GM23338 (cell line): ENCODE results near the gene TRIM56. TPM values are rescaled to one million over a fixed set of nuclear protein-coding genes. Genes with fewer than 3 reads are reported as not detected.
"Not testable (repeated sequence)": the region's sequence is repeated elsewhere in the genome, so short reads cannot be mapped to it uniquely, and the experiment has no call there.

Source experiments
- ATAC-seq: fragments of 200-7000 bp; cut with Tn5 transposase; 3 replicates; pipeline ENCODE4 v1.9.1; 2020
- DNase-seq: peaks from one replicate; pipeline ENCODE4 v3.0.0-alpha.2; 2015; ENCODE audit warnings: low spot score
- H2AFZ ChIP-seq: fragments of 200-600 bp; sonication (generic); 2 replicates; pipeline ENCODE4 v1.8.0; 2016; ENCODE audit warnings: antibody characterized with exemption, mild to moderate bottlenecking, moderate library complexity
- H3F3A ChIP-seq: fragments of 200-600 bp; sonication (generic); replicated peaks from 2 replicates; pipeline ENCODE4 v1.8.0; 2017; ENCODE audit warnings: antibody characterized with exemption, mixed run types, low read depth
- H3K27ac ChIP-seq: fragments of 200-600 bp; sonication (generic); 2 replicates; pipeline ENCODE4 v1.6.1; 2016; ENCODE audit warnings: low read depth
- H3K27me3 ChIP-seq: fragments of 200-600 bp; sonication (generic); 2 replicates; pipeline ENCODE4 v1.8.0; 2016; ENCODE audit warnings: mild to moderate bottlenecking, mixed run types, moderate library complexity; ENCODE audit not compliant: insufficient read depth
- H3K36me3 ChIP-seq: fragments of 200-600 bp; sonication (generic); 2 replicates; pipeline ENCODE4 v1.8.0; 2016; ENCODE audit warnings: mild to moderate bottlenecking; ENCODE audit not compliant: insufficient read depth
- H3K4me1 ChIP-seq: fragments of 200-600 bp; sonication (generic); 2 replicates; pipeline ENCODE4 v1.8.0; 2016; ENCODE audit warnings: mild to moderate bottlenecking, moderate library complexity; ENCODE audit not compliant: insufficient read depth
- H3K4me2 ChIP-seq: fragments of 200-600 bp; sonication (generic); 2 replicates; pipeline ENCODE4 v1.7.1; 2017; ENCODE audit warnings: mixed run types
- H3K4me3 ChIP-seq: fragments of 200-600 bp; sonication (generic); 2 replicates; pipeline ENCODE4 v1.6.1; 2016; ENCODE audit warnings: mixed run types
- H3K79me2 ChIP-seq: fragments of 200-600 bp; sonication (generic); replicated peaks from 2 replicates; pipeline ENCODE4 v1.8.0; 2017; ENCODE audit warnings: mild to moderate bottlenecking; ENCODE audit not compliant: insufficient read depth
- H3K9me2 ChIP-seq: fragments of 200-600 bp; sonication (generic); 2 replicates; pipeline ENCODE4 v1.8.0; 2017; ENCODE audit not compliant: insufficient read depth
- H4K20me1 ChIP-seq: fragments of 200-600 bp; sonication (generic); replicated peaks from 2 replicates; pipeline ENCODE4 v1.8.0; 2017; ENCODE audit warnings: mild to moderate bottlenecking; ENCODE audit not compliant: insufficient read depth
- H3K27ac Mint-ChIP-seq: 2 replicates; pipeline ENCODE4 v1.8.0; 2020; ENCODE audit warnings: inconsistent platforms, mild to moderate bottlenecking, moderate library complexity, mixed read lengths
- H3K27me3 Mint-ChIP-seq: 3 replicates; pipeline ENCODE4 v1.8.0; 2022; ENCODE audit warnings: low read depth, mild to moderate bottlenecking, moderate library complexity, mixed read lengths, inconsistent platforms; ENCODE audit not compliant: insufficient read depth, poor library complexity
- H3K36me3 Mint-ChIP-seq: 3 replicates; pipeline ENCODE4 v1.8.0; 2021; ENCODE audit warnings: low read depth, mild to moderate bottlenecking, inconsistent platforms, moderate library complexity, mixed read lengths
- H3K4me1 Mint-ChIP-seq: 3 replicates; pipeline ENCODE4 v1.8.0; 2020; ENCODE audit warnings: mild to moderate bottlenecking, inconsistent platforms, mixed read lengths
- H3K4me3 Mint-ChIP-seq: 3 replicates; pipeline ENCODE4 v1.8.0; 2021; ENCODE audit warnings: moderate library complexity, mild to moderate bottlenecking, inconsistent platforms, mixed read lengths
- H3K9me3 Mint-ChIP-seq: 3 replicates; pipeline ENCODE4 v1.8.0; 2020; ENCODE audit warnings: moderate library complexity, mild to moderate bottlenecking, inconsistent platforms, mixed read lengths
- CTCF ChIP-seq, 2 experiments: fragments of 200-600 bp in 1 of 2; sonication (generic) in 1 of 2; conservative IDR thresholded peaks; 2 replicates each; pipeline versions ENCODE4 v1.5.1 to v1.6.1; 2016 to 2017; ENCODE audit warnings: antibody characterized with exemption in 2 of 2, low read depth in 2 of 2, mild to moderate bottlenecking in 2 of 2, moderate library complexity in 1 of 2
- EZH2phosphoT487 ChIP-seq: fragments of 200-600 bp; sonication (generic); IDR thresholded peaks from one replicate; pipeline ENCODE4 v1.8.1; 2018; ENCODE audit warnings: antibody characterized with exemption; ENCODE audit not compliant: unreplicated experiment
- NANOG ChIP-seq: IDR thresholded peaks from 2 replicates; pipeline ENCODE4 v1.6.1; 2016; ENCODE audit warnings: antibody characterized with exemption, borderline replicate concordance
- POLR2AphosphoS5 ChIP-seq: IDR thresholded peaks from 2 replicates; pipeline ENCODE4 v1.6.1; 2016; ENCODE audit warnings: antibody characterized with exemption, low read depth
- ZNF462 ChIP-seq: fragments of 250-450 bp; sonication (Bioruptor Pico); IDR thresholded peaks from 2 replicates; pipeline ENCODE4 v1.5.0; 2020; ENCODE audit warnings: mild to moderate bottlenecking, moderate library complexity
- polyA plus RNA-seq: library from polyadenylated mRNA; unstranded; fragments of >200 nt; fragmentation: Nextera tagmentation; extraction: Ambion mirVana; gene quantifications from 2 replicates; pipeline ENCODE4 v1.2.1, GENCODE V29; 2016
- total RNA-seq: library from RNA; depleted of rRNA; stranded (reverse); fragments of >200 nt; shearing (Covaris generic); gene quantifications from 2 replicates; pipeline ENCODE4 v1.2.3, GENCODE V29; 2014

TRIM56 gene
- total and polyA plus RNA-seq, 2 experiments from 2014 or later, result 10.0 to 15.7 TPM

GRCh38 chr7:101111261-101111660 is 26.0 kb downstream of the TRIM56 start (continued):
- TF ChIP-seq POLR2AphosphoS5 (no peak), NANOG (no peak), CTCF (conservative IDR thresholded peaks at IDR 0.05; ENCODE audit: low read depth in 2 of 2) (no peak), EZH2phosphoT487 (no peak)

GRCh38 chr7:101112233-101112632 is 27.0 kb downstream of the TRIM56 start:
- Histone ChIP-seq H3K4me3 (no peak overlapping the region), H4K20me1 (no peaks in the 10 kb centered on the region), H3K4me1 (no peaks in the 10 kb centered on the region), H3K4me2 (no peak overlapping the region), H3K79me2 (no peaks in the 10 kb centered on the region), H3K27ac (no peak overlapping the region), H3K36me3 (no peaks in the 10 kb centered on the region), H2AFZ (peak overlapping the region; percentile 23; the same call in 1 of the 2 replicates), H3K27me3 (no peaks in the 10 kb centered on the region), H3F3A (no peaks in the 10 kb centered on the region), H3K9me2 (no peaks in the 10 kb centered on the region)
- TF ChIP-seq ZNF462 (CRISPR knock-in tag), result no peak
- H3K27ac Mint-ChIP-seq, result no peak overlapping the region
- H3K4me3 Mint-ChIP-seq, result no peak overlapping the region
- H3K9me3 Mint-ChIP-seq, result no peaks in the 10 kb centered on the region
- DNase-seq (no peak), ATAC-seq (no peak)
- no peaks in the 10 kb centered on the region for H3K36me3 Mint-ChIP-seq
- H3K27me3 Mint-ChIP-seq, result peaks cover 11% of the 10 kb centered on the region
- H3K4me1 Mint-ChIP-seq, result peaks cover 6% of the 10 kb centered on the region

GRCh38 chr7:101113140-101113539 is 27.9 kb downstream of the TRIM56 start:
- H3K36me3 Mint-ChIP-seq, H3K4me3 Mint-ChIP-seq, H3F3A ChIP-seq, H2AFZ ChIP-seq, ATAC-seq, H3K27ac Mint-ChIP-seq, H3K4me2 ChIP-seq, H4K20me1 ChIP-seq, H3K79me2 ChIP-seq, H3K36me3 ChIP-seq, H3K27ac ChIP-seq, H3K4me3 ChIP-seq, H3K9me3 Mint-ChIP-seq, H3K9me2 ChIP-seq, H3K4me1 Mint-ChIP-seq, H3K27me3 ChIP-seq, H3K4me1 ChIP-seq, H3K27me3 Mint-ChIP-seq, DNase-seq: not testable (repeated sequence)
